CD14-positive monocyte (primary cell): Measurements from ENCODE around the gene NECAB2. TPM values are rescaled to one million over a fixed set of nuclear protein-coding genes. Genes with fewer than 3 reads are reported as not detected.

ENCODE experiments used
- DNase-seq, 3 donors: peaks; one replicate each; pipeline ENCODE4 v3.0.0-alpha.2; 2011 to 2022
- H2AFZ ChIP-seq: 2 replicates; pipeline ENCODE4 v1.6.0; 2012; ENCODE audit warnings: mild to moderate bottlenecking, low read depth, low read length, inconsistent platforms; ENCODE audit not compliant: insufficient read depth, poor library complexity, severe bottlenecking
- H3K27ac ChIP-seq, 2 donors: 1 replicate in 1 of 2; 2 replicates in 1 of 2; pipeline ENCODE4 v1.5.1; 2012 to 2013; ENCODE audit warnings: low read length in 2 of 2, control low read depth in 1 of 2, inconsistent platforms in 1 of 2, low read depth in 1 of 2, mild to moderate bottlenecking in 1 of 2
- H3K27me3 ChIP-seq, 2 donors: one replicate each; pipeline versions ENCODE4 v1.6.0 to v1.6.1; 2011 to 2013; ENCODE audit warnings: low read length in 2 of 2; ENCODE audit not compliant: control insufficient read depth in 2 of 2, insufficient read depth in 2 of 2
- H3K36me3 ChIP-seq, 2 donors: replicated peaks in 1 of 2; 1 replicate in 1 of 2; 2 replicates in 1 of 2; pipeline versions ENCODE4 v1.5.1 to v1.6.1; 2012 to 2013; ENCODE audit warnings: low read length in 2 of 2, control low read depth in 1 of 2, inconsistent platforms in 1 of 2, mild to moderate bottlenecking in 1 of 2; ENCODE audit not compliant: insufficient read depth in 2 of 2, control insufficient read depth in 1 of 2
- H3K4me1 ChIP-seq, 2 donors: 1 replicate in 1 of 2; 2 replicates in 1 of 2; pipeline versions ENCODE4 v1.5.1 to v1.6.1; 2012 to 2013; ENCODE audit warnings: low read length in 2 of 2, control low read depth in 1 of 2, inconsistent platforms in 1 of 2, mild to moderate bottlenecking in 1 of 2, moderate library complexity in 1 of 2; ENCODE audit not compliant: insufficient read depth in 2 of 2, control insufficient read depth in 1 of 2
- H3K4me2 ChIP-seq: replicated peaks from 2 replicates; pipeline ENCODE3; 2012; ENCODE audit warnings: low read length, moderate library complexity, mild to moderate bottlenecking; ENCODE audit not compliant: poor library complexity, severe bottlenecking; ENCODE audit errors: extremely low read depth
- H3K4me3 ChIP-seq, 3 experiments: fragments of 200-600 bp in 1 of 3; sonication (generic) in 1 of 3; replicated peaks in 1 of 3; 1 replicate in 2 of 3; 2 replicates in 1 of 3; pipeline ENCODE4 v1.5.1; 2011 to 2013; ENCODE audit warnings: low read length in 3 of 3, mild to moderate bottlenecking in 3 of 3, control low read depth in 2 of 3, low read depth in 2 of 3, inconsistent platforms in 1 of 3, moderate library complexity in 1 of 3
- H3K79me2 ChIP-seq: 2 replicates; pipeline ENCODE4 v1.6.0; 2012; ENCODE audit warnings: mild to moderate bottlenecking, control low read depth, inconsistent platforms, low read length, moderate library complexity; ENCODE audit not compliant: insufficient read depth
- H3K9ac ChIP-seq: 2 replicates; pipeline ENCODE4 v1.6.0; 2017; ENCODE audit warnings: low read length, mild to moderate bottlenecking; ENCODE audit not compliant: insufficient read depth, poor library complexity, severe bottlenecking
- H3K9me3 ChIP-seq, 2 donors: replicated peaks in 1 of 2; 1 replicate in 1 of 2; 2 replicates in 1 of 2; pipeline versions ENCODE4 v1.5.1 to v1.6.1; 2012 to 2013; ENCODE audit warnings: low read length in 2 of 2, control low read depth in 1 of 2; ENCODE audit not compliant: control insufficient read depth in 1 of 2, insufficient read depth in 1 of 2
- H4K20me1 ChIP-seq: 2 replicates; pipeline ENCODE4 v1.6.0; 2012; ENCODE audit warnings: mild to moderate bottlenecking, low read length, control low read depth, moderate library complexity; ENCODE audit not compliant: insufficient read depth
- H3K27ac Mint-ChIP-seq, 7 donors: one replicate each; pipeline ENCODE4 v1.8.0; 2020; ENCODE audit warnings: mild to moderate bottlenecking in 7 of 7, mixed read lengths in 7 of 7, moderate library complexity in 6 of 7, inconsistent platforms in 2 of 7
- H3K27me3 Mint-ChIP-seq, 3 donors: one replicate each; pipeline ENCODE4 v1.8.0; 2021 to 2022; ENCODE audit warnings: low read depth in 3 of 3, mild to moderate bottlenecking in 3 of 3, mixed read lengths in 3 of 3, moderate library complexity in 3 of 3, inconsistent platforms in 1 of 3
- H3K36me3 Mint-ChIP-seq, 2 donors: one replicate each; pipeline ENCODE4 v1.8.0; 2020; ENCODE audit warnings: mixed read lengths in 2 of 2, inconsistent platforms in 1 of 2, mild to moderate bottlenecking in 1 of 2
- H3K4me1 Mint-ChIP-seq: one replicate; pipeline ENCODE4 v1.8.0; 2020; ENCODE audit warnings: mild to moderate bottlenecking, mixed read lengths
- H3K4me3 Mint-ChIP-seq, 2 donors: one replicate each; pipeline ENCODE4 v1.8.0; 2020; ENCODE audit warnings: mild to moderate bottlenecking in 2 of 2, mixed read lengths in 2 of 2, moderate library complexity in 1 of 2
- H3K9me3 Mint-ChIP-seq, 7 donors: one replicate each; pipeline ENCODE4 v1.8.0; 2020 to 2022; ENCODE audit warnings: mixed read lengths in 7 of 7, mild to moderate bottlenecking in 6 of 7, moderate library complexity in 6 of 7, inconsistent platforms in 2 of 7
- WGBS: methylation state at CpG from one replicate; pipeline ENCODE4 v1.1.5; 2013; ENCODE audit warnings: missing lambda C conversion rate; ENCODE audit not compliant: insufficient coverage; 5-methylcytosine and 5-hydroxymethylcytosine counted together
- intact Hi-C, 2 donors: fragments of 100-400 bp; cut with micrococcal nuclease; formaldehyde crosslinking; loops; one replicate each; pipeline versions ENCODE4 v1.15.0 to v1.15.1; 2023
- polyA plus RNA-seq, 3 donors: library from polyadenylated mRNA; depleted of rRNA in 1 of 3; unstranded in 2 of 3; stranded (reverse) in 1 of 3; fragments of 300-500 nt in 2 of 3; fragments of >200 nt in 1 of 3; fragmentation: Illumina TruSeq in 2 of 3; gene quantifications; 1 replicate in 2 of 3; 2 replicates in 1 of 3; pipeline ENCODE4 v1.2.3, GENCODE V29; 2012 to 2021
- TF ChIP-seq, protein P1 (sequence below): fragments of 200-600 bp; IDR thresholded peaks from one replicate; pipeline ENCODE4 v1.8.0; 2022; ENCODE audit warnings: antibody characterized with exemption, mild to moderate bottlenecking

Gene NECAB2
- polyA plus RNA-seq, 3 donors = 0.33 to 1.4 (median 0.52) TPM

GRCh38 chr16:83923581-83924365 lies 44.3 kb upstream of the NECAB2 start:
- Mint-ChIP-seq H3K27ac (peak overlapping the region in 1 of 7 donors; percentile 15), H3K36me3 (peaks cover 31 to 51% of the 10 kb centered on the region in 2 donors), H3K9me3 (peaks cover 0 to 2% (median 0%) of the 10 kb centered on the region in 7 donors), H3K27me3 (no peaks in the 10 kb centered on the region), H3K4me3 (no peak overlapping the region), H3K4me1 (no peaks in the 10 kb centered on the region)
- no peak overlapping the region for H3K4me2 ChIP-seq
- no peaks in the 10 kb centered on the region for H3K4me1 ChIP-seq
- H3K79me2 ChIP-seq = no peaks in the 10 kb centered on the region
- H3K27ac ChIP-seq = no peak overlapping the region
- no peak overlapping the region for H3K9ac ChIP-seq
- TF ChIP-seq, protein P1, sequence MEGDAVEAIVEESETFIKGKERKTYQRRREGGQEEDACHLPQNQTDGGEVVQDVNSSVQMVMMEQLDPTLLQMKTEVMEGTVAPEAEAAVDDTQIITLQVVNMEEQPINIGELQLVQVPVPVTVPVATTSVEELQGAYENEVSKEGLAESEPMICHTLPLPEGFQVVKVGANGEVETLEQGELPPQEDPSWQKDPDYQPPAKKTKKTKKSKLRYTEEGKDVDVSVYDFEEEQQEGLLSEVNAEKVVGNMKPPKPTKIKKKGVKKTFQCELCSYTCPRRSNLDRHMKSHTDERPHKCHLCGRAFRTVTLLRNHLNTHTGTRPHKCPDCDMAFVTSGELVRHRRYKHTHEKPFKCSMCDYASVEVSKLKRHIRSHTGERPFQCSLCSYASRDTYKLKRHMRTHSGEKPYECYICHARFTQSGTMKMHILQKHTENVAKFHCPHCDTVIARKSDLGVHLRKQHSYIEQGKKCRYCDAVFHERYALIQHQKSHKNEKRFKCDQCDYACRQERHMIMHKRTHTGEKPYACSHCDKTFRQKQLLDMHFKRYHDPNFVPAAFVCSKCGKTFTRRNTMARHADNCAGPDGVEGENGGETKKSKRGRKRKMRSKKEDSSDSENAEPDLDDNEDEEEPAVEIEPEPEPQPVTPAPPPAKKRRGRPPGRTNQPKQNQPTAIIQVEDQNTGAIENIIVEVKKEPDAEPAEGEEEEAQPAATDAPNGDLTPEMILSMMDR = no peak
- no peaks in the 10 kb centered on the region for H4K20me1 ChIP-seq
- H3K9me3 ChIP-seq = no peaks in the 10 kb centered on the region
- no peak for DNase-seq
- no peaks in the 10 kb centered on the region for H3K27me3 ChIP-seq
- no peak overlapping the region for H3K4me3 ChIP-seq
- peaks cover 18 to 47% of the 10 kb centered on the region in 2 donors for H3K36me3 ChIP-seq
- WGBS = 95% methylated on average over 24 of the region's 31 CpGs
- no peak overlapping the region for H2AFZ ChIP-seq
- intact Hi-C loops = no loop called here

- peaks cover 9 to 38% of the 10 kb centered on the region in 2 donors for H3K36me3 ChIP-seq
- WGBS = 96% methylated on average over 13 of the region's 13 CpGs
Measured at GRCh38 chr16:83924686-83925085, 43.4 kb upstream of the NECAB2 start.

More at GRCh38 chr16:83924686-83925085, 43.4 kb upstream of the NECAB2 start:
- Histone ChIP-seq H3K27ac (no peak overlapping the region), H3K9ac (no peak overlapping the region), H3K9me3 (no peaks in the 10 kb centered on the region), H3K4me2 (no peak overlapping the region), H3K4me1 (no peaks in the 10 kb centered on the region), H4K20me1 (no peaks in the 10 kb centered on the region), H3K27me3 (no peaks in the 10 kb centered on the region), H2AFZ (no peak overlapping the region), H3K4me3 (no peak overlapping the region), H3K79me2 (no peaks in the 10 kb centered on the region)
- Mint-ChIP-seq H3K4me1 (no peaks in the 10 kb centered on the region), H3K27ac (no peak overlapping the region), H3K4me3 (no peak overlapping the region), H3K36me3 (peaks cover 25 to 45% of the 10 kb centered on the region in 2 donors), H3K9me3 (peaks cover 0 to 2% (median 0%) of the 10 kb centered on the region in 7 donors), H3K27me3 (no peaks in the 10 kb centered on the region)
- intact Hi-C loops = no loop called here
- TF ChIP-seq, protein P1 = no peak
- DNase-seq = no peak
